ENCODE results near the gene SDK1.

The SDK1 gene

GRCh38 chr7:3893789-3894153 lies 592.7 kb downstream of the SDK1 start:
- H3K9me3 ChIP-seq (ENCODE audit: control insufficient read depth, low read length): no peaks in the 10 kb centered on the region
- WGBS: 93% methylated on average over 1 of the region's 4 CpGs
- no peak overlapping the region for H2AFZ ChIP-seq (ENCODE audit: low read depth, low read length)
- H3K23ac ChIP-seq (ENCODE audit: low read length in 2 of 2): no peak overlapping the region
- no peak overlapping the region for H3K9ac ChIP-seq (ENCODE audit: low read length)
- H4K91ac ChIP-seq (ENCODE audit: low read length): no peak overlapping the region
- no peak overlapping the region for H4K8ac ChIP-seq (ENCODE audit: low read length)
- no peak overlapping the region for H3K4me3 ChIP-seq (ENCODE audit: insufficient read depth in 1 of 2, low read depth in 1 of 2, low read length in 2 of 2)
- H2AK5ac ChIP-seq (ENCODE audit: low read length, severe bottlenecking): no peak overlapping the region
- H3K14ac ChIP-seq (ENCODE audit: low read length in 2 of 2): no peak overlapping the region
- no peaks in the 10 kb centered on the region for H3K36me3 ChIP-seq (ENCODE audit: control insufficient read depth in 1 of 2, insufficient read depth in 2 of 2, low read depth in 1 of 2, low read length in 2 of 2)
- no peaks in the 10 kb centered on the region for H3K79me1 ChIP-seq (replicated peaks; ENCODE audit: low read length, poor library complexity, severe bottlenecking)
- H3K18ac ChIP-seq (ENCODE audit: low read depth in 1 of 2, low read length in 2 of 2): no peak overlapping the region
- peaks cover 1% of the 10 kb centered on the region for H3K4me1 ChIP-seq (ENCODE audit: control insufficient read depth, insufficient read depth, low read depth, low read length)
- no peak overlapping the region for H3K27ac ChIP-seq (ENCODE audit: low read length, poor library complexity, severe bottlenecking)
- no peak for DNase-seq
- H2BK5ac ChIP-seq (ENCODE audit: low read depth, low read length, poor library complexity, severe bottlenecking): no peak overlapping the region
- H3K4me2 ChIP-seq (ENCODE audit: low read length, poor library complexity, severe bottlenecking): no peak overlapping the region
- H2BK12ac ChIP-seq (ENCODE audit: low read length in 2 of 2): no peak overlapping the region
- H3K27me3 ChIP-seq (ENCODE audit: control insufficient read depth in 1 of 2, insufficient read depth in 1 of 2, low read length in 2 of 2): peaks cover 0 to 3% of the 10 kb centered on the region in 2 experiments
- no peak overlapping the region for H2BK120ac ChIP-seq (ENCODE audit: low read depth, low read length)
- H3K4ac ChIP-seq (ENCODE audit: low read depth in 1 of 2, low read length in 2 of 2): no peak overlapping the region
- no peak overlapping the region for H2BK15ac ChIP-seq (ENCODE audit: low read depth, poor library complexity, severe bottlenecking)

- Histone ChIP-seq H2AFZ (ENCODE audit: low read depth, low read length) (no peak overlapping the region), H4K8ac (ENCODE audit: low read length) (no peak overlapping the region), H3K14ac (ENCODE audit: low read length in 2 of 2) (no peak overlapping the region), H2BK15ac (ENCODE audit: low read depth, poor library complexity, severe bottlenecking) (no peak overlapping the region), H3K4me3 (ENCODE audit: insufficient read depth in 1 of 2, low read depth in 1 of 2, low read length in 2 of 2) (no peak overlapping the region), H3K9ac (ENCODE audit: low read length) (no peak overlapping the region), H3K4ac (ENCODE audit: low read depth in 1 of 2, low read length in 2 of 2) (no peak overlapping the region), H2BK12ac (ENCODE audit: low read length in 2 of 2) (no peak overlapping the region), H3K79me1 (replicated peaks; ENCODE audit: low read length, poor library complexity, severe bottlenecking) (no peaks in the 10 kb centered on the region), H3K23ac (ENCODE audit: low read length in 2 of 2) (no peak overlapping the region), H3K9me3 (ENCODE audit: control insufficient read depth, low read length) (no peaks in the 10 kb centered on the region), H3K4me1 (ENCODE audit: control insufficient read depth, insufficient read depth, low read depth, low read length) (peaks cover 1% of the 10 kb centered on the region), H4K91ac (ENCODE audit: low read length) (no peak overlapping the region), H2BK120ac (ENCODE audit: low read depth, low read length) (no peak overlapping the region), H3K36me3 (ENCODE audit: control insufficient read depth in 1 of 2, insufficient read depth in 2 of 2, low read depth in 1 of 2, low read length in 2 of 2) (no peaks in the 10 kb centered on the region), H3K27ac (ENCODE audit: low read length, poor library complexity, severe bottlenecking) (no peak overlapping the region), H3K18ac (ENCODE audit: low read depth in 1 of 2, low read length in 2 of 2) (no peak overlapping the region), H2BK5ac (ENCODE audit: low read depth, low read length, poor library complexity, severe bottlenecking) (no peak overlapping the region), H3K4me2 (ENCODE audit: low read length, poor library complexity, severe bottlenecking) (no peak overlapping the region), H3K27me3 (ENCODE audit: control insufficient read depth in 1 of 2, insufficient read depth in 1 of 2, low read length in 2 of 2) (peaks cover 0 to 3% of the 10 kb centered on the region in 2 experiments), H2AK5ac (ENCODE audit: low read length, severe bottlenecking) (no peak overlapping the region)
- no peak for DNase-seq
- WGBS: 97% methylated on average over 7 of the region's 9 CpGs
Measured at GRCh38 chr7:3895341-3896116, 594.5 kb downstream of the SDK1 start.

GRCh38 chr7:3896169-3896765 lies 595.2 kb downstream of the SDK1 start:
- H3K27ac ChIP-seq (ENCODE audit: low read length, poor library complexity, severe bottlenecking): no peak overlapping the region
- no peak overlapping the region for H2BK15ac ChIP-seq (ENCODE audit: low read depth, poor library complexity, severe bottlenecking)
- no peak overlapping the region for H4K91ac ChIP-seq (ENCODE audit: low read length)
- H3K79me1 ChIP-seq (replicated peaks; ENCODE audit: low read length, poor library complexity, severe bottlenecking): no peaks in the 10 kb centered on the region
- peak overlapping the region; percentile 41 for H4K8ac ChIP-seq (ENCODE audit: low read length)
- no peak overlapping the region for H3K14ac ChIP-seq (ENCODE audit: low read length in 2 of 2)
- no peak overlapping the region for H3K9ac ChIP-seq (ENCODE audit: low read length)
- no peak overlapping the region for H3K4me3 ChIP-seq (ENCODE audit: insufficient read depth in 1 of 2, low read depth in 1 of 2, low read length in 2 of 2)
- H2BK5ac ChIP-seq (ENCODE audit: low read depth, low read length, poor library complexity, severe bottlenecking): no peak overlapping the region
- H3K4me2 ChIP-seq (ENCODE audit: low read length, poor library complexity, severe bottlenecking): no peak overlapping the region
- H3K9me3 ChIP-seq (ENCODE audit: control insufficient read depth, low read length): no peaks in the 10 kb centered on the region
- 97% methylated on average over 3 of the region's 6 CpGs for WGBS
- peak overlapping the region in 1 of 2 experiments; percentile 4 for H3K4ac ChIP-seq (ENCODE audit: low read depth in 1 of 2, low read length in 2 of 2)
- H3K27me3 ChIP-seq (ENCODE audit: control insufficient read depth in 1 of 2, insufficient read depth in 1 of 2, low read length in 2 of 2): peaks cover 0 to 3% of the 10 kb centered on the region in 2 experiments
- peaks cover 1% of the 10 kb centered on the region for H3K4me1 ChIP-seq (ENCODE audit: control insufficient read depth, insufficient read depth, low read depth, low read length)
- H3K18ac ChIP-seq (ENCODE audit: low read depth in 1 of 2, low read length in 2 of 2): peak overlapping the region in 1 of 2 experiments; percentile 14
- no peak overlapping the region for H2AFZ ChIP-seq (ENCODE audit: low read depth, low read length)
- H3K36me3 ChIP-seq (ENCODE audit: control insufficient read depth in 1 of 2, insufficient read depth in 2 of 2, low read depth in 1 of 2, low read length in 2 of 2): no peaks in the 10 kb centered on the region
- no peak overlapping the region for H2AK5ac ChIP-seq (ENCODE audit: low read length, severe bottlenecking)
- no peak overlapping the region for H2BK12ac ChIP-seq (ENCODE audit: low read length in 2 of 2)
- H2BK120ac ChIP-seq (ENCODE audit: low read depth, low read length): no peak overlapping the region
- DNase-seq: no peak
- H3K23ac ChIP-seq (ENCODE audit: low read length in 2 of 2): no peak overlapping the region

GRCh38 chr7:3897430-3898372 lies 596.6 kb downstream of the SDK1 start:
- H3K36me3 ChIP-seq (ENCODE audit: control insufficient read depth in 1 of 2, insufficient read depth in 2 of 2, low read depth in 1 of 2, low read length in 2 of 2): no peaks in the 10 kb centered on the region
- no peak overlapping the region for H3K27ac ChIP-seq (ENCODE audit: low read length, poor library complexity, severe bottlenecking)
- H3K9me3 ChIP-seq (ENCODE audit: control insufficient read depth, low read length): no peaks in the 10 kb centered on the region
- H3K14ac ChIP-seq (ENCODE audit: low read length in 2 of 2): no peak overlapping the region
- H3K27me3 ChIP-seq (ENCODE audit: control insufficient read depth in 1 of 2, insufficient read depth in 1 of 2, low read length in 2 of 2): peaks cover 0 to under 1% of the 10 kb centered on the region in 2 experiments
- no peak overlapping the region for H3K4me2 ChIP-seq (ENCODE audit: low read length, poor library complexity, severe bottlenecking)
- peak overlapping the region; percentile 18 for H2BK15ac ChIP-seq (ENCODE audit: low read depth, poor library complexity, severe bottlenecking)
- no peak overlapping the region for H2AK5ac ChIP-seq (ENCODE audit: low read length, severe bottlenecking)
- H3K4me3 ChIP-seq (ENCODE audit: insufficient read depth in 1 of 2, low read depth in 1 of 2, low read length in 2 of 2): no peak overlapping the region
- no peak overlapping the region for H2BK120ac ChIP-seq (ENCODE audit: low read depth, low read length)
- H3K79me1 ChIP-seq (replicated peaks; ENCODE audit: low read length, poor library complexity, severe bottlenecking): no peaks in the 10 kb centered on the region
- H2BK12ac ChIP-seq (ENCODE audit: low read length in 2 of 2): no peak overlapping the region
- H3K4ac ChIP-seq (ENCODE audit: low read depth in 1 of 2, low read length in 2 of 2): no peak overlapping the region
- no peak overlapping the region for H3K23ac ChIP-seq (ENCODE audit: low read length in 2 of 2)
- no peak overlapping the region for H4K91ac ChIP-seq (ENCODE audit: low read length)
- H4K8ac ChIP-seq (ENCODE audit: low read length): no peak overlapping the region
- 92% methylated on average over 7 of the region's 10 CpGs for WGBS
- H3K18ac ChIP-seq (ENCODE audit: low read depth in 1 of 2, low read length in 2 of 2): no peak overlapping the region
- peak; percentile 63 for DNase-seq
- H2AFZ ChIP-seq (ENCODE audit: low read depth, low read length): no peak overlapping the region
- H3K9ac ChIP-seq (ENCODE audit: low read length): no peak overlapping the region
- H3K4me1 ChIP-seq (ENCODE audit: control insufficient read depth, insufficient read depth, low read depth, low read length): peaks cover 1% of the 10 kb centered on the region
- no peak overlapping the region for H2BK5ac ChIP-seq (ENCODE audit: low read depth, low read length, poor library complexity, severe bottlenecking)

Measured in mesenchymal stem cell (in vitro differentiated cells and primary cell).